CD4-positive, alpha-beta T cell treated with Interleukin-2 at 100 ng/mL for 4 hours (primary cell): ENCODE measurements around the gene PELI2.

Experiments
- DNase-seq: peaks from one replicate; pipeline ENCODE4 v3.0.0-alpha.2; 2020; ENCODE audit warnings: low spot score

The PELI2 gene

GRCh38 chr14:56206596-56206995 is 88.4 kb downstream of the PELI2 start:
- no peak for DNase-seq

- DNase-seq, result no peak
Observed at GRCh38 chr14:56207626-56208292, 89.5 kb downstream of the PELI2 start.

GRCh38 chr14:56208520-56208919 is 90.3 kb downstream of the PELI2 start:
- DNase-seq, result no peak

GRCh38 chr14:56210571-56210970 is 92.4 kb downstream of the PELI2 start:
- no peak for DNase-seq

- DNase-seq, result no peak
Observed at GRCh38 chr14:56211084-56211483, 92.9 kb downstream of the PELI2 start.

GRCh38 chr14:56211844-56212243 is 93.6 kb downstream of the PELI2 start:
- DNase-seq, result no peak

GRCh38 chr14:56212521-56212920 is 94.3 kb downstream of the PELI2 start:
- no peak for DNase-seq

- no peak for DNase-seq
Observed at GRCh38 chr14:56213306-56213705, 95.1 kb downstream of the PELI2 start.

- no peak for DNase-seq
Observed at GRCh38 chr14:56215180-56215579, 97.0 kb downstream of the PELI2 start.

GRCh38 chr14:56216626-56217379 is 98.6 kb downstream of the PELI2 start:
- no peak for DNase-seq

- DNase-seq, result no peak
Observed at GRCh38 chr14:56217380-56218045, 99.3 kb downstream of the PELI2 start.

GRCh38 chr14:56219666-56220413 is 101.6 kb downstream of the PELI2 start:
- no peak for DNase-seq

GRCh38 chr14:56221382-56222128 is 103.3 kb downstream of the PELI2 start:
- DNase-seq, result no peak

GRCh38 chr14:56224229-56224628 is 106.0 kb downstream of the PELI2 start:
- DNase-seq, result no peak

- no peak for DNase-seq
Observed at GRCh38 chr14:56224691-56225681, 106.8 kb downstream of the PELI2 start.

GRCh38 chr14:56235388-56235787 is 117.2 kb downstream of the PELI2 start:
- no peak for DNase-seq

GRCh38 chr14:56237398-56237797 is 119.2 kb downstream of the PELI2 start:
- no peak for DNase-seq

- DNase-seq, result no peak
Observed at GRCh38 chr14:56241461-56241860, 123.2 kb downstream of the PELI2 start.

GRCh38 chr14:56243110-56243509 is 124.9 kb downstream of the PELI2 start:
- DNase-seq, result no peak

GRCh38 chr14:56244138-56244789 is 126.1 kb downstream of the PELI2 start:
- no peak for DNase-seq
